Breast epithelium (tissue), 4 donors: ENCODE data around the gene FNIP1. TPM values are rescaled to one million over a fixed set of nuclear protein-coding genes. Genes with fewer than 3 reads are reported as not detected.

Source experiments
- DNase-seq, 2 donors: peaks; one replicate each; pipeline ENCODE4 v3.0.0-alpha.2; 2019; ENCODE audit warnings: low spot score in 2 of 2
- H3K27ac ChIP-seq, 2 donors: fragments of 200-600 bp; sonication (generic) in 1 of 2; one replicate each; pipeline ENCODE4 v1.5.1; 2016 to 2019; ENCODE audit warnings: mild to moderate bottlenecking in 1 of 2
- H3K27me3 ChIP-seq, 2 donors: fragments of 200-600 bp; sonication (generic) in 1 of 2; one replicate each; pipeline versions ENCODE4 v1.5.1 to v1.6.0; 2017 to 2019; ENCODE audit warnings: control low read depth in 1 of 2, mild to moderate bottlenecking in 1 of 2
- H3K36me3 ChIP-seq: fragments of 200-600 bp; one replicate; pipeline ENCODE4 v1.5.1; 2019
- H3K4me1 ChIP-seq, 2 donors: fragments of 200-600 bp; sonication (generic); one replicate each; pipeline ENCODE4 v1.5.1; 2016 to 2019; ENCODE audit warnings: control low read depth in 1 of 2
- H3K4me3 ChIP-seq, 3 donors: fragments of 200-600 bp; sonication (generic); 1 replicate in 2 of 3; 2 replicates in 1 of 3; pipeline ENCODE4 v1.5.1; 2016 to 2019; ENCODE audit warnings: mild to moderate bottlenecking in 3 of 3, moderate library complexity in 2 of 3
- H3K9me3 ChIP-seq, 2 donors: fragments of 200-600 bp; sonication (generic) in 1 of 2; one replicate each; pipeline ENCODE4 v1.5.1; 2016 to 2019; ENCODE audit warnings: control low read depth in 1 of 2
- POLR2A ChIP-seq: fragments of 450-650 bp; IDR thresholded peaks from one replicate; pipeline ENCODE4 v1.6.1; 2016; ENCODE audit warnings: antibody characterized with exemption, mild to moderate bottlenecking, moderate library complexity
- POLR2AphosphoS5 ChIP-seq, 3 donors: sonication (generic); formaldehyde crosslinking; IDR thresholded peaks; one replicate each; pipeline ENCODE4 v1.6.1; 2017; ENCODE audit warnings: antibody characterized with exemption in 3 of 3
- intact Hi-C: fragments of 100-400 bp; cut with DNase I; formaldehyde crosslinking; loops from one replicate; pipeline ENCODE4 v1.15.1; 2023; ENCODE audit warnings: low total_unique reads
- total RNA-seq, 3 donors: library from RNA; depleted of rRNA; stranded (reverse); fragments of >200 nt; gene quantifications; one replicate each; pipeline ENCODE4 v1.1.0, GENCODE V29; 2016
- TF ChIP-seq, protein P1 (sequence below), 3 donors: fragments of 450-650 bp; IDR thresholded peaks; one replicate each; pipeline ENCODE4 v1.5.1; 2016 to 2017; ENCODE audit warnings: antibody characterized with exemption in 3 of 3, mild to moderate bottlenecking in 3 of 3, moderate library complexity in 3 of 3

The FNIP1 gene
- total RNA-seq, 3 donors from 2014 or later: 60.3 to 96.3 (median 70.9) TPM

DNA sequence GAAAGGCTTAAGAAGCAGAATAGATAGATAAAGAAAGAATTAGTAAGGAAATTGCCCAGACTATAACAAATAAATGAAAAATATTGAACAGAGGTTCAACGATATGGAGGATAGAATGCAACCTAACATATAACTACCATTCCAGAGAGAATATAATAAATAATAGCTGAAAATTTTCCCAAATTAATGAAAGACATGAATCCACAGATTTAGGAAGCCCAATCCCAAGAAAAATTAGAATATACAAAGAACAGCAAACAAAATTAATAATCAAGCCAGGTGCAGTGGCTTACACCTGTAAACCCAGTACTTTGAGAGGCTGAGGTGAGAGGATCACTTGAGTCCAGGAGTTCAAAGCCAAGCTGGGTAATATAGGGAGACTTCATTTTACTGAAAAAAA is 27.8 kb upstream of the FNIP1 start:
- no peak for DNase-seq

DNA sequence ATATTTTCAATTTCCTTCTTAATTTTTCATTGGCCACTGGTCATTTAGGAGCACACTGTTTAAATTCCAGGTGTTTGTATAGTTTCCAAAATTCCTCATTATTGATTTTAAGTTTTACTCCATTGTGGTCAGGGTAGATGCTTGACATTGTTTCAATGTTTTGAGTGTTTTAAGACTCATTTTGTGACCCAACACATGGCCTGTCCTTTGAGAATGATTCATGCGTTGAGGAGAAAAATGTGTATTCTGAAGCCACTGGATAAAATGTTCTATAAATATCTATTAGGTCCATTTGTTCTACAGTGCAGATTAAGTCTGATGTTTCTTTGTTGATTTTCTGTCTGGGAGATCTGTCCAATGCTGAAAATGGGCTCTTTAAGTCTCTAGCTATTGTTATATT is 24.4 kb upstream of the FNIP1 start:
- no peak overlapping the region for H3K4me3 ChIP-seq
- TF ChIP-seq POLR2A (no peak), POLR2AphosphoS5 (IDR thresholded peaks at IDR 0.05) (no peak)
- TF ChIP-seq, protein P1, sequence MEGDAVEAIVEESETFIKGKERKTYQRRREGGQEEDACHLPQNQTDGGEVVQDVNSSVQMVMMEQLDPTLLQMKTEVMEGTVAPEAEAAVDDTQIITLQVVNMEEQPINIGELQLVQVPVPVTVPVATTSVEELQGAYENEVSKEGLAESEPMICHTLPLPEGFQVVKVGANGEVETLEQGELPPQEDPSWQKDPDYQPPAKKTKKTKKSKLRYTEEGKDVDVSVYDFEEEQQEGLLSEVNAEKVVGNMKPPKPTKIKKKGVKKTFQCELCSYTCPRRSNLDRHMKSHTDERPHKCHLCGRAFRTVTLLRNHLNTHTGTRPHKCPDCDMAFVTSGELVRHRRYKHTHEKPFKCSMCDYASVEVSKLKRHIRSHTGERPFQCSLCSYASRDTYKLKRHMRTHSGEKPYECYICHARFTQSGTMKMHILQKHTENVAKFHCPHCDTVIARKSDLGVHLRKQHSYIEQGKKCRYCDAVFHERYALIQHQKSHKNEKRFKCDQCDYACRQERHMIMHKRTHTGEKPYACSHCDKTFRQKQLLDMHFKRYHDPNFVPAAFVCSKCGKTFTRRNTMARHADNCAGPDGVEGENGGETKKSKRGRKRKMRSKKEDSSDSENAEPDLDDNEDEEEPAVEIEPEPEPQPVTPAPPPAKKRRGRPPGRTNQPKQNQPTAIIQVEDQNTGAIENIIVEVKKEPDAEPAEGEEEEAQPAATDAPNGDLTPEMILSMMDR (IDR thresholded peaks at IDR 0.05): no peak
- intact Hi-C loops: no loop called here
- H3K36me3 ChIP-seq: no peaks in the 10 kb centered on the region
- no peaks in the 10 kb centered on the region for H3K4me1 ChIP-seq
- DNase-seq: no peak
- H3K27me3 ChIP-seq: no peaks in the 10 kb centered on the region
- H3K9me3 ChIP-seq: no peaks in the 10 kb centered on the region
- H3K27ac ChIP-seq: no peak overlapping the region

More for the DNA sequence above, 27.8 kb upstream of the FNIP1 start:
- Histone ChIP-seq H3K27me3 (no peaks in the 10 kb centered on the region), H3K4me1 (no peaks in the 10 kb centered on the region), H3K4me3 (no peak overlapping the region), H3K9me3 (no peaks in the 10 kb centered on the region), H3K36me3 (no peaks in the 10 kb centered on the region), H3K27ac (no peak overlapping the region)
- intact Hi-C loops: no loop called here
- TF ChIP-seq POLR2AphosphoS5 (IDR thresholded peaks at IDR 0.05): no peak
- TF ChIP-seq, protein P1 (IDR thresholded peaks at IDR 0.05): no peak
- no peak for TF ChIP-seq POLR2A

DNA sequence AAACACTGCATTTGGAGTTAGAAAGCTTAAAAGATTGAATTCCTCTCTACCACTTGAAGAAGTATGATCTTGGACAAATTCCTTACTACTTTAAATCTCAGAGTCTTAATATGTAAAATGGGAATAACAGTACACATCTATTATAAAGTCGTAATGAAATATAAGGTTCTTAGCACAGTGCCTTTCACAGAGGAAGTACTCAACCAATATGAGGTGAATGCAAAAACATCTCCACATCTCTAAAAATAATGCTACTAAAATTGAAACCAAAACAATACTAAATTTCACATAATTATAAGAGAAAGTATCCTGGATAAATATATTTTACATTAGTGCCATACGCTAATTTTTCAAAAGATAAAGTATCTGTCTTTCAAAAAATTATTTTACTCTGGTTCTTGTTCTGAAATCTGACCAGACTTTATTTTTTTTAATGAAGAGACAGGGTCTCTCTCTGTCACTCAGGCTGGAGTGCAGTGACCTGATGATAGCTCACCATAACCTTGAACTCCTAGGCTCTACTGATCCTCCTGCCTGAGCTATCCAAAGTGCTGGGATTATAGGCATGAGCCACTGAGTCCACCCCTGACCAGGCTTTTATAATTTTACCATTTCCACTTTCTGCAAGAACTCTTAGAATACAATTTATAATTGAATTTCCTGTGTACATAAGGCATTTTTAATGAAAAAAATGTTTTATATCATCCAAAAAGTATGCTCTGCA is 21.3 kb upstream of the FNIP1 start:
- Histone ChIP-seq H3K36me3 (no peaks in the 10 kb centered on the region), H3K27me3 (no peaks in the 10 kb centered on the region), H3K4me3 (no peak overlapping the region), H3K27ac (no peak overlapping the region), H3K9me3 (no peaks in the 10 kb centered on the region), H3K4me1 (no peaks in the 10 kb centered on the region)
- DNase-seq: no peak
- intact Hi-C loops: no loop called here
- TF ChIP-seq, protein P1 (IDR thresholded peaks at IDR 0.05): no peak
- TF ChIP-seq POLR2A (no peak), POLR2AphosphoS5 (IDR thresholded peaks at IDR 0.05) (no peak)

DNA sequence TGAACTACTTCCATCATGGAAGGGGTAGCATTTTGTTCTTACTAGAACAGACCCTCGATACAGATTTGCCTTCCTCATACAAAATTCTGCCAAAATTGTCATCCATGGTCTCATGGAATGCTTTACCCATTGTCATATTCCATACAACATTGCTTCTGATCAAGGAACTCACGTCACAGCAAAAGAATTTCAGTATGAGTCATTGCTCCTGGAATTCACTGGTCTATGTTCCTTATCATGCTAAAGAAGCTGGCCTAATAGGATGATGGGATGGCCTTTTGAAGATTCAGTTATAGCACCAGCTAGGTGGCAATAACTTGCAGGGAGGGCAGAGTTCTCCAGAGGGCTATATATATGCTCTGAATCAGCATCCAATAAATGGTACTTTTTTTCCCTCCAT is 18.2 kb upstream of the FNIP1 start:
- no peak overlapping the region for H3K4me3 ChIP-seq
- no peaks in the 10 kb centered on the region for H3K4me1 ChIP-seq
- no peak overlapping the region for H3K27ac ChIP-seq
- DNase-seq: no peak
- intact Hi-C loops: no loop called here
- no peaks in the 10 kb centered on the region for H3K36me3 ChIP-seq
- TF ChIP-seq, protein P1 (IDR thresholded peaks at IDR 0.05): no peak
- TF ChIP-seq POLR2AphosphoS5 (IDR thresholded peaks at IDR 0.05) (no peak), POLR2A (no peak)
- H3K27me3 ChIP-seq: no peaks in the 10 kb centered on the region
- H3K9me3 ChIP-seq: no peaks in the 10 kb centered on the region

DNA sequence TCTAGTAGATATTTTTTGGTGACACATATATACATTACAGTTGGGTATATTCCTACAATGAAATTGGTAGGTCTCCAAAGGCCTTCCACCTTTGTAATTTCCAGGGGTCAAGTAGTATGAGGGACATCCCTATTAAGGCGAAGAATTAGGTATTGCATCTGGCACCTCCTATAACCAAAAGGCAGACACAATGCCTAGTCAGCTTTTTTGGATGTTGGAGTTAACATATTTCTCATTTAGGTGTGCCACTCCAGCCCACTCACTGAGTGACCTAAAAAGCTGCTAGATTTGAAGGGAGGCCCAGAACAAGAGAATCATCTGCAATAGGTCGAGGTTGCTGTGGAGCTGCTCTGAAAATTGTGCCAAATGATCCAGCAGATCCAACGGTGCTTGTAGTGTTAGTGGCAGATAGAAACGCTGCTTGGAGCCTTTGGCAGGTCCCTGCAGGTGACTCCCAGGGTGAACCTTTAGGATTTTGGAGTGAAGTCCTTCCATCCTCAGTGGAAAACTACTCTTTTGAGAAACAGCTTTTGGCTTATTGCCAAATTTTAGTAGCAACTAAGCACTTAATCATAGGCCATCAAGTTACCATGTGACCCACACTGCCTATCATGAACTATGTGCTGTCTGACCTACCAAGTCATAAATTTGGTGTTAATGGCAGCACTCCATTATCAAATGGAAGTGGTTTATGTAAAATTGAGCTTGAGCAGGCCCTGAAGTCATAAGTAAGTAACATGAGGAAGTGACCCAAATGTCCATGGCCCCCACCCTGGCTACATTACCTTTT is 15.7 kb upstream of the FNIP1 start:
- intact Hi-C loops: no loop called here

More for the DNA sequence above, 15.7 kb upstream of the FNIP1 start:
- no peak for DNase-seq
- Histone ChIP-seq H3K9me3 (no peaks in the 10 kb centered on the region), H3K4me1 (no peaks in the 10 kb centered on the region), H3K4me3 (no peak overlapping the region), H3K27ac (no peak overlapping the region), H3K36me3 (no peaks in the 10 kb centered on the region), H3K27me3 (no peaks in the 10 kb centered on the region)
- no peak for TF ChIP-seq POLR2A
- TF ChIP-seq, protein P1 (IDR thresholded peaks at IDR 0.05): no peak
- no peak for TF ChIP-seq POLR2AphosphoS5 (IDR thresholded peaks at IDR 0.05)
